Kidney glomerular epithelial cell (primary cell): ENCODE results near the gene DIS3L2.

Source experiments
- DNase-seq: peaks from one replicate; lab custom pipeline; 2025; lab: John Stamatoyannopoulos, UW

Gene DIS3L2

DNA sequence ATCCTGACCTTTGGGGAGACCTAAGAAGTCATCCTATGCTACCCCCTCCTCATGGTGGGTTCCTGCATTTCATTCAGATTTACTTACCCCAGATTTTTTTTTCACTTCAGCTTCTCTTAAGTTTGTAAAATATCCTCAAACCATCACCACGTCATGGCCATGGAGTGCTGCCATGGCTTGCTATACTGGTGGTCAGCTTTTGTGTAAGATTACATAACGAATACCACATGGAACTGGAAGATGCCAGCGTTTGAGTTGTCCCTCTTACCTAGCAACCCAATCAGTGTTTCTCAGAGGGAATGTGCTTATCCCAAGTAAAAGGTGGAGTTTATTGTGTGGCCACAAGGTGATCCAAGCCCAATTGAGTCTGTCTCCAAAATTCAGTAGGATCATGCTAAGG, 268.4 kb downstream of the DIS3L2 start:
- DNase-seq: no peak

DNA sequence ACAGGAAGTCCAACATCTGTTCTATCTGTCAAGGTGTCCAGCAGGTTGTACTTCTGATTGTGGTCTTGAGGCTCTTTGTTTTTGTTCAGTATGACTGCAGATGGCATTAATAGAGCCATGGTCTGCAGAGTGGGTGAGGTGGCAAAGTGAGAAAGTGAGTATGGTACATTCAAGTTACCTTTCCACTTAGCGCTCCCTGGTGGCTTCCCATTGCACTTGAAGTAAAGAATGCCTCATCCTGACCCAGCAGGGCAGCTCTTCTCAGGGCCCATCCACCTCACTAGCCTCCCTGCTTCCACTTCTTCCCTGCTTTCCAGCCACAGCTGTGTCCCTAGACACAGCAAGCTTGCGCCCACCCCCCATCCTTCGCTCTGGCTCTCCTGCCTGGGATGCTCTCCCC, 269.0 kb downstream of the DIS3L2 start:
- no peak for DNase-seq

DNA sequence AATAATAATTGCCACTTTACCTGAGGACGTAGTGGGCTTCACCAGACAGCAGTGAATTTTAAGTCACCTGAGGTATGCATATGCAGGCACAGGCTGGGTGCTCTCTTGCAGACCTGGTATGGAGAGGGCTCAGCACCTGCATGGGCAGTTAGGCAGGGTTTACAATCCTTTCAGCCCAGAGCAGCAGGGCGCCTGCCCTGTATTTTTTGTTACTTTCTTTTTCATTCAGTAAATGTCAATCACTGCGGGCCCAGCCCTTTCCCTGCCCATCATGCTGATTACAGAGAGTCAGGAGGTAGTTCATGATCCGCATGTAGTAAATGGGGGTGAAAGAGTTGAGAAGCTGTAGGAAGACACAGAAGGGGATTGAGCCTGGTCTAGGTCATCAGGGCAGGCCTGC, 270.0 kb downstream of the DIS3L2 start:
- DNase-seq: no peak

DNA sequence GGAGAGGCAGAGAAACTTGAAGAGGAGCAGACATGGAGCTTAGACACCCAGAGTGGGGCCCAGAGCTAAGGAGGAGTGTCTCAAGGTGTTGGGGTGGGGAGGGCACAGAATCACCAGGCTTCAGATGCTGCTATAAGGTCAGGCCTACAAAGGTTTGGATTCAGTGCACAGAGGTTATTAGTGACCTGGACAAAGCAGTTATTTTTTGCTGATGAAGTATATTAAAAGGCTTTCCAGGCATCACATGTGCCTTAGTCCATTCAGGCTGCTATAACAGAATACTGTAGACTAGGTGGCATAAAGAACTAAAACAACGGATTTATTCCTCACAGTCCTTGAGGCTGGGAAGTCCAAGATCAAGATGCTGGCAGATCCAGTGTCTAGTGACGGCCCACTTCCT, 271.4 kb downstream of the DIS3L2 start:
- DNase-seq: no peak

DNA sequence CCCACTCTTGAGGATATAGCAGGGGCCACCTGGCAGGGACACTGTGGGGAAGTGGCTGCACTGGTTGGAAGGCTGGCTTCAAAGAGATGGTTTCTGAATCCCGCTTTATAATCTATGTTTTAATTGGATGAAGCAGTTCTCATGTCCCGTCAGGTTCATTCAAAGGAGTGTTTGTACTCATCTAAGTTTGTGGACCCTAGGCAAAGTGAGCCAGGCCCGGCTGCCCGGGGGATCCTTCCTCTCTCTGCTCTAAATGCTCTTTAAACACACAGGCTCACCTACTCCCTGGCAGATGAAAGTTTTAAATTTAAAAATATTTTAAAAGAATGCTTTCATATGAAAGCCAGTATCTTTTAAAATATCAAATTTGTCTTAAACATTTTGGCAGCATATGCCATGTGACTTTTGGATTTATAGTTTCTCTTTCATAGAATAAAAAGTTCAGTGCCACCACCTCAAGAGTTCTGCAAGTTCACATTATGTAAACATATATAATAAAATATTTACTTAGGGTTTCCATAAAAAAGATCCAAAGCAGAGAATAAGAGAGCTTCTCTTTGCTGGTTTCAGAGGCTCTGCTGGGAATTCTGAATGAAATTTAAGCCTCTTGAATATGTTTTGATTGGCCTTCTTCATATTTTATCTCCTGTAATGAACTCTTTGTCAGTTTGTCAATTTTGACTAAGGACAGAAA, 273.6 kb downstream of the DIS3L2 start:
- DNase-seq: no peak

DNA sequence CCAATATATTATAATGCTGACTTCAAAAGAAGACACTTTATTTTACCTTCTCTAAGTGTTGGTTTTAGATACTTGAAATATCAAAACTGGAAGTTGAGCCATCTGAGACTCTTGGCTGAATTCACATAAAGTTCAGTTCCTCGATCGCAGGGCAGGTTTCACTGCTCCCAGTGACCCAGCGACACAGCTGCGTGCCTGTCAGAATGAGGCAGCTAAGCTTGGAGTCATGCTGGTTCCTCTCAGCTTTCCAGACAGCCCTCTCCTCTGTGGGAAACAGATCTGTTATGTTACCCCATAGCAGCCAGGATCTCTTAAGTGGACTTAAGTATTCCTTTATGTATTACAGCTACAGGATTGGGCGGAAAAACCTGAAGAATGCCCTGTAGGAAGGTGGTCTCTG, 274.2 kb downstream of the DIS3L2 start:
- DNase-seq: no peak

DNA sequence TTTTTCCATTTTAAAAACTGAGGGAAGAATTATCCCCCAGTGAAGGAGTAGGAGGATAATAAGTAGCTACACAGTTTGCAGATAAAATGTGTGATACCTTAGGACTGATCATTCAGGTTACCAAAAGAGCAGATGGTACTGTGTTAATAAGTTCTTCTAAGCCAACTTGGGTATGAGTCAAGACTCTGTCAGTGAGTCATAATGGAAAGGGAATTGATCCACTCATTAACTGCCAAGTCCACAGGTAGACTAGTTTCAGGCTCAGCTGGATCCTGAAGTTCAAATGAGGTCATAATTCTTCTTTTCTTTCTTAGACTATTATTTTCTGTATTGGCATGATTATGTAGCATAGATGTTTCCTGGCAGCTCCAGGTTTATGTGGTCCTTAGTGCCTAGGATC, 274.7 kb downstream of the DIS3L2 start:
- peak; percentile 13 for DNase-seq

DNA sequence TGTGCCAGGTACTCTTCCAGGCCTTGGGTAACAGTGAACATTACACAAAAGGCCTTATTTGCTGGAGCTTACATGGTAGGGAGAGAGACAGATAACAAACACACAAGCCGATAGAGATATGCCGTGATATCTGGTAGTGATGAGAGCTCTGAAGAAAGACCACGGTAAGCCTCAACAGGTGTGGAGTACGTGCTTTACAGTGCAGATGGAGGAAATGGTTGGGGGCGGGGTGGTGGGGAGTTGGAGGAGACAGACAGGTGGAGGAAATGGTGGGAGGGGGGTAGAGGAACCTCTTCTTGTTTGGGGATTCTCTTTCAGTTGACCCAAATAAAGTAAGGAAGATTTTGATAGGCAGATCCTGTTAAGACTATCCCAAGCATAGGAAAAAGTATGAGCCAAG, 276.0 kb downstream of the DIS3L2 start:
- no peak for DNase-seq

DNA sequence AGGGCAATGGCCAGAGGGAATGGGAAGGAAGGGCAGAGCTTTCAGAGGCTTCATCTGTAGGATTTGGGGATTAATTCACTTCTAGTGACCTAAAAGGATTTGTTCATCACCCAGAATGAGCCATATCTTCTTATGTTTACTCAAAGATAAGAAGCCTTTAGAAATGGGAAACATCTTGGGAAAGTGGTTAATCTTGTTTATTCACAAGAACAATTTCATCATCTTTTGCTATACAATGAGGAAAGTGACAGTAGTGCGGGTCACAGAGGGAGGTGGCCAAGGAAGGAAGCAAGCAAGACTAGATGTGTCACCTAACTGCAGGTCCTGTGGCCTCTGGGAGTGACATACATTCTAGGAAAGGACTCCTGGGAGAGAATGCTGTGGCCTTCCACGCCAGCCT, 276.6 kb downstream of the DIS3L2 start:
- no peak for DNase-seq

DNA sequence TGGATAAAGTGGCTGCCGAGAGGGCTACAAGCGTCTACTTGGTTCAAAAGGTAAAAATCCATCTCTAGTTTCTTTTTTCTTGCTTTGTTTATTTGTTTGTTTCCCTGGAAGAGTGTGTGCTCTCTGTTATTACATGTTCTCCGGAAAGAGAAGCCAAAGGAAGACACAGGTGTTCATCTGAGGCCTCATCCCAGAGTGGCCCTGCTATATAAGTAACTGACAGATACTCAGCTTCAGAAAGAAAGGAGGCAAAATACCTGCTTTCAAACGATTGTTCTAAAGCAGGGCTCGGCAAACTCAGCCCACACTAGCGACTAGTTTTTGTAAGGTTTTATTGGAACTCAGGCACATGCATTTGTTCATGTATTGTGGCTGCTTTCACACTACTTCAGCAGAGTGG, 277.1 kb downstream of the DIS3L2 start:
- no peak for DNase-seq

DNA sequence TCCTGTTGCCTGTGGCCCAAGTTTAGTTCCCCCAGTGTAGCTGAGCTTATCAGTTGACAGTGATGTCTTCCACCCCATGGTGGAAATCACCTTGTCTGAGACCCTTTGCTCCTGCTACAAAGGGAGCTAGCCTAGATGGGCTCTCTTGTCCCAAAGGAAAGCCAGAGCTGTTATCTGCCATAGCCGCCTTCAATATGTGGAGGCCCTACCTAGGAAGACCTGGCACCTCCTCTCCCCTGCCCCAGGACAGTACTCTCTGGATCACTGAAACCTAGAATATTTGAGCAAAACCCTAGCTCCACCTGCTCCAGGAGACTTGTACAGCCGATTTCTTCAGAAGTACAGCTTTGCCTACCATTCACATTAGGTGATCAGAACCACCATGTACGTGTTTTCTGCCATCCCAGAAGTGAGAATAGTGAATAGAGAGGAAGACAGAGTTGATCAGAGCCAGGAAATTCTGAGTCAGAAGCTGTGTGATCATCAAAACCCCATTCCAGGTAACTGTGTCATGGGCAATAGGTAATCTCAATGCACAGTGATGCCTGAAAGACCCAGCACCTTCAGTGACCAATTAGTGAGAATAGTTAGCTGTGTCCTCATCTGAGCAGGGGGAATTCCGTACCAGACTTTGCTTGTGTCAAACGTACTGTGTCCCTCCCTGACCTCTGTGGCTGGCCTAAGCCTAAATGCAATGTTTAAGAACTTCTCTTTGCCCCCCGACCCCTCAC, 278.6 kb downstream of the DIS3L2 start:
- DNase-seq: peak; percentile 80

DNA sequence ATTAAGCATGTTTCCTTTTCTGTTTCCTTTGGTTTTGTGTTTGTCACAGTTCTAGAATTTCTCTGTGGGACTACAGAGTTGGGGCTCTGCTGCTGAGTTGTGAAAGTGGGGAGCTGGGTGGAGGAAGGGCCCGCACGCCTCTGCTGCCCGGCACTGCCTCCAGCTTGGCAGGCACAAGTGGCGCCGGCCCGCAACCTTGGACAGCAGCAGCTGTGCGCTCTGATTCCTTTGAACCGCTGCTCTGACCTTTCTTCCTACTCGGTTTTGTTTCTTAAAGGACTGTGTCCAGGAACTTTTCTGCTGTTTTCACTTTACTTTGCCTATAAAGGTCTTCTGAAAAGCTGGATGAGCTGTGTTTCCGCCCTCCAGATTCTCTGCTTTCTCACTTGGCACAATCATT, 279.4 kb downstream of the DIS3L2 start:
- DNase-seq: no peak

DNA sequence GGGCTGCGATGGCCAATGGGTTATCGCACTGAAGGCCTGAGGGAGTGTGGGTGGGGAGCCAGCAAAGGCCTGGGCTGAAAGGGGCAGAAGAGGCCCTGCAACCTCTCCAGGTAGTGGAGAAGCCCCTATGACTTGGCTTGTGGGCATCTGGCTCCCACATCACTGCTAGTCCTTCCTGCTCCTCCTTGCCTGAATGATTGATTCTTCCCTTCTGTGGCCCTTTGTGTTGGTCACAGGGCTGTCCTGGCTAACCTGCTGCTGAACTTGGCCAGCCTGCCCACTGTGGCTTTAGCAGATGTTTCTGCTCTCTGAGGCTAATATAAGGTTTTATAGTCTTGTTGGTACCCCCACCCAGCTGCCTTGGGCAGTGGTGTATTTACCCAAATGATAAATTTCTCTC, 280.8 kb downstream of the DIS3L2 start:
- no peak for DNase-seq

DNA sequence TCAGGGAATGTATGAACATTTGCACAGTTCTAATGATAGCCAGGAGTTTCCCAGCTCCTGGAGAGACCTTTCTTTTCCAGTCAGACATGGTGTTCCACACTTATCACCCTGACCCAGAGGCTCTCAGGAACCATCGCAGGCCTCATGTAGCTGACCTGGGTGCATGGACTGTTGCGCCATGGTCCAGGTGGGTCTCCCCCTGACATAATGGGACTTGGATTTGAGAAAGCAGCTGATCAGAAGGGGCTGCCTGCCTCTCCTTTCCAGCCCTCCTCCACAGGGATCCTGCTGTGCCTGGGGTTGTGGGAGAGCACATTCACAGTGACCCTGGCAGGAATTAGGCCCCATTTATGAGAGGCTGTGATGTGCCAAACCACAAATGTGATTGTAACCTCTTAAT, 283.6 kb downstream of the DIS3L2 start:
- DNase-seq: no peak

DNA sequence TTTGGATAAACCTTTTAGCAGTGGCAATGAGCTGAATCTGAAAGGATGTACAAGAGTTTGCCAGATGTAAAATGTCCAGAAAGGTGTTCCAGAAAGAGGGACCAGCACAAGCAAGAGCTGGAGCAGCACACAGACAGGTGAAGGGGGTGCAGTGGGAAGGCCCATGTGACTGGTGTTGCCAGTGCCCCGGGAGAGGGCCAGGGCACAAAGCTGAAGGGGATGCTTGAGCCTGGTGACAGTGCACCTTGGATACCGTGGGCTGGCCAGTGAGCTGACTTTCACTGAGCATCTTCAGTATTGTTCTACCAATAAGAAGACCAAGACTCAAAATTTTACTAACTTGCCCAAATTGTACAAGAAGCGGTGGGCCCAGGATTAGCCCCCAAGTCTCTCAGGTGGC, 284.7 kb downstream of the DIS3L2 start:
- no peak for DNase-seq

DNA sequence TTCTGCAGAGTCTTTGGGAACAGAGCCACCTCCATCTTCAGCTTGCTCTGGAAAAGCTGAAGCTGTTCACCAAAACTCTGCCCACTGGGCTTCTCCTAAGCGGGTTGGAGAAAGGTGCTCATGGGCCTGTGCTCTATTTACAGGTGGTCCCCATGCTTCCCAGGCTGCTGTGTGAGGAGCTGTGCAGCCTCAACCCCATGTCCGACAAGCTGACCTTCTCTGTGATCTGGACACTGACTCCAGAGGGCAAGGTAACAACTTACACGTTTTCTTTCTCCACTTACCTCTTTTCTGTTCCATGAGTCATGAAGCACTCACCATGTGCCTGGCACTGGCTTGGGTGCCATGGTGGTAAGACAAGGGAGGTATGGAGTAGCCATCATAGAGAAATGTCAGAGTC, 287.6 kb downstream of the DIS3L2 start:
- no peak for DNase-seq

DNA sequence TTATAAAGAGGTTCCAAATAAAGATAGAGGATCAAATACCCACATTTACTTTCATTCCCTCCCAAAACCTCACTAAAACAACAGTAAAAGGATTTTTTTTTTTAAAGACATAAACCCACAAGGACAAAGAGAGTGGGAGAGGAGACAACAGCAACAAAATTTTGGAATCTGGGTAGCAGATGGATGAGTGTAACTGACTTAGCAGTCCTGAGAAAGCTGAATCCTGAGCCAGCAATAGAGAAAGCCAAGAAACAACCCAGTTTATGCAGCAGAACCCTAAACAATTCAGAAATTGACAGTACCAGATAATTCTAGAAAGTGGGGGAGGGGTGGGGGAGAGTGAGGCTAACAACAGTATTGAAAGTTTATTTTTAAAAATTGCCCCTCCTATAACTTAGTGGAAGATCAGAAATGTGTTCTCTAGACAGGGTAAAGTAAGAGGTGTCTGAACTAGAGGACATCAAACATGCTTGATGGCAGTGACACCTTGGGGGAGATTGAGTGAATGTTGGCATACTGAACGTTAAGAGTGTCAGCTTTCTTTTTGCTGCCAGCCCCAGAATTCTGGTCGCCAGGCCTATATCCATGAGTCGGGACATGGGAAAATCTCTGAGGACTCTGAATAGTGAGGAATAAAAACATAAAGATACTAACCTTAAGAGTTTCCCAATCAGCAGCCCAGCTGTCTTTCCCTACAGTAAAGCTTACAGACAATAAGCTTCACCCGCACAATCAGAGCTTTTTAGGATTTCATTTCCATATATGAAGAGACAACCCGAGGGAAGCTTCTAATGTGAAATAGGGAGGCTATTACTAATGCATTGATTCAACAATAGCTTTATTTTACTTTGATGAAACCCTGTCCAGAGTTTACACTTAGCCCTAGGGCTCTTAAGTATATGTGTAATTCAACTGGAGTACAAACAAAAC, 289.0 kb downstream of the DIS3L2 start:
- DNase-seq: no peak

DNA sequence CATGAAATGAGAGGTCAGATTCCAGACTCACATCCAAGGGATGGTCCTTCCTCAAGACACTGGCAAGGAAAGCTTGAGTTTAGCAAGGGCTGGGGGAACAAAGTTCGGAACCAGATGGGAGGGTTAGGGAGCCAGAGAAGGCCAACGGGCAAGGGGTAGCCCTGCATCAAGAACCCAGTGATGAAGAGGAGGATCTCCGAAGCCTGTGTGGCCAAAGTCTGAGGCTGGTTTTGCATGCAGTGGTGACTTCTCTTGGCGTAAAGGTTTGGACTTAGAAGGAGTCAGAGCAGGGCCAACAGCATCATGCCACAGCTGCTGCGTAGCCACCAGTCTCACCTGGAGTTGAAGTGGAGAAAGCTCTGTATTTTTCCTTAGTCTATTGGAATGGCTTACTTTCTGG, 293.5 kb downstream of the DIS3L2 start:
- DNase-seq: no peak

DNA sequence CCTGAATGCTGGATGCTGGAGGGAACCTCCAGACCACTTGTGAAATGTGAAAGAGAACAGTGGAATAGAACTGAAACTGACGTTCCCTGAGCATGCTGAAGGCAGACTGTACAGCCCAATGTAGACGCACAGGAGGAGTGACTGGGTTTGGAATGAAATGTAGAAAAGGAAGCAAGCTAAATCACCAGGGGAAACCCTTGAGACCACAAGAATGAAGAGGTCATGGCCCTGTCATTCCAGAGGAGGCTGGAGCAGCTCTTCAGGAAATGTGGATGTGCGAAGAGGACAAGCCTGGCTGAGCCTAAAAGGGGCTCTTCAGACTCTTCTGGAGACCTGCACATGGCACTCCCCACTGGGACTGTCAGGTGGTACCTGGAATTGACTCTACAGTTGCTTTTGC, 298.6 kb downstream of the DIS3L2 start:
- peak; percentile 93 for DNase-seq

DNA sequence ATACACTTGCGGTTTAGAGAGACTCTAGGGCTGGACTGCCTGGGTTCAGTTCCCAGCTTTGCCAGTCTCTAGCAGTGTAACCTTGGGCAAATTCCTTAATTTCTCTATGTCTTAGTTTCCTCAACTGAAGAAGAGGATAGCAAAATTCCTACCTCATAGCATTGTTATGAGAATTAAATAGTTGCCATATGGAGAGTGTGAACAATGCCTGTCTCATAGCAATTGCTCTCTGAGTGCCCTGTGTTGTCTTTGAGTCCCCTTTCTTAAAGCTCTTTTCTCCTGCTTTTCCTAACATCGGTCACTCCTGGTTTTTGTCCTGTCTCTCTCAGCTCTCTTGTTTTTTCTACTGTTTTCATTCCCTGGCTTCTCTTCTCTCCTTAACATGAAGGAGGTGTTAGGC, 300.3 kb downstream of the DIS3L2 start:
- no peak for DNase-seq

DNA sequence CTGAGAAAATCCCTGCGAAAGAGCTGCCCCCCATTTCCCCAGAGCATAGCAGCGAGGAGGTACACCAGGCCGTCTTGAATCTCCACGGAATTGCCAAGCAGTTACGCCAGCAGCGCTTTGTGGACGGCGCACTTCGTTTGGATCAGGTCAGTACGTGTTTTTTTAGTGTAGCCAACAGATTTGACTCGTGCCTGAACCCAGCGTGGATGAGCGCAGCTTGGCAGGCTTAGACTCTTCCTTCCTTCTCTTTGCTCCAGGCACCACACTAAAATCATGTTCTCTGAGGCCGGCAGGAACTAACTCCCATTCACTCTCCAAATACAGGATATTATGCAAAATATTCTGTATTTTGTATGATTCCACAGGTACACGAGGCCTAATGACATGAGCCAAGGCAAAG, 301.8 kb downstream of the DIS3L2 start:
- no peak for DNase-seq

DNA sequence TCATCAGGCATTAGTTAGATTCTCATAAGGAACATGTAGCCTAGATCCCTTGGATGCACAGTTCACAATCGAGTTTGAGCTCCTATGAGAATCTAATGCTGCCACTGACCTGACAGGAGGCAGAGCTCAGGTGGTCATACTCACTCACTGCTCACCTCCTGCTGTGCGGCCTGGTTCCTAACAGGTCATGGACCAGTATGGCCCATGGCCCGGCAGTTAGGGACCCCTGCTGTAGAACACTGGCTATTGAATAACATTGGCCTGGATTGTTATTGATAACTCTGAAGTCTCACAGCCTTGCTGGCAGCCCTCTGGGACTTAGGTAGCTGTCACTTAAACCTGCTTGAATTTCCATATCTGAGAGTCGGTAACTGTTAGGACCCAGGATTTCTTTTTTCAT, 302.6 kb downstream of the DIS3L2 start:
- no peak for DNase-seq

DNA sequence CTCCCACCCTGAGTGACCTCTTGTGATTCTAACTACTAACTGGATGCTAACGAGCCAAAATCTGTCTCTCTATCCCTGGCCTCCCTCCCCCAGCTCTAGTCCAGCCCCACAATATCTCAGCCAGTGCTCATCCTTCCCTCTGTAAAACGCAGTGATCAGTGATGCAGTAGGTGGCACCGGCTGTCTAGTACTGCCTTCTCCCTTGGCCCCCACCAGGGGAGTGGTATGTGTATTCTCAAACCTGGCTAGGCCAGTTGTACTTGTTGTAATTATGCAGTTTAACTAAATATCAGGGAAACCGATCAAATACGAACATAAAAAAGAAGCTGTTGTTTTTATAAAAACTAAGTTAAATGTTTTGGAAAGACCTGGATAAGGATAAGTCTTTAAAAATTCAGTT, 303.8 kb downstream of the DIS3L2 start:
- no peak for DNase-seq
